GM19468 (cell line): ENCODE results near the gene PNMA6E.

Experiments used
- ATAC-seq: cut with Tn5 transposase; IDR thresholded peaks from one replicate; pipeline ENCODE4 v1.9.1; 2021; ENCODE audit warnings: mild to moderate bottlenecking, moderate library complexity, moderate number of reproducible peaks; ENCODE audit not compliant: unreplicated experiment; ENCODE audit errors: extremely low read depth

PNMA6E gene

DNA sequence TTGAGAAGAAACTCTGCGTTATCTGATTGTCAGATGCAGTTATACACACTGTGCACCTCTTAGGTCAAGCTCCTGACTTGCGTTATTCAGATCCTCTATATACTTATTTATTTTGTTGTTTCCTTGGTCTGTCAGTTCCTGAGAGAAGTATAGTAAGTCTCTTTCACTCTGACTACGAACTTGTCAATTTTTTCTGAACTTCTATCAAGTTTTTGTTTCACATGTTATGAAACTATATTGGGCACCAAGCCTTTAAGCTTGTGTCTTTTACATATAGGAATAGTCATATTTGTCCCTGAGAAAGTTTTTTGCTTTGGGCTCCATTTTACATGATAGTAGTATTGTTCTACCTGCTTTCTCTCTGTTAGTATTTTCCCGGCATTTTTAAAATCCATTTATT, 35.5 kb downstream of the PNMA6E start:
- no peak for ATAC-seq

GRCh38 chrX:153361781-153362397, 39.3 kb downstream of the PNMA6E start:
- no peak for ATAC-seq

DNA sequence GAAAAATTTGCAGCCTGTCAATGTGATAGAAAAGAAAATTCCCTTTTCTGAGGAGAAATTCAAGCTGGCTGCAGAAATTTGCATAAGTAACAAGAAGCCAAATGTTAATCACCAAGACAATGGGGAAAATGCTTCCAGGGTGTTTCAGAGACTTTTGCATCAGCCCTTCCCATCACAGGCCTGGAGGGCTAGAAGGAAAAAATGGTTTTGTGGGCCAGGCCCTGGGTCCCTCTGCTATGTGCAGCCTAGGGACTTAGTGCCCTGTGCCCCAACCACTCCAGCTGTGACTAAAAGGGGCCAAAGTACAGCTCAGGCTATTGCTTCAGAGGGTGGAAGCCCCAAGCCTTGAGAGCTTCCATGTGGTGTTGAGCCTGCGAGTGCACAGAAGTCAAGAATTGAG, 43.3 kb downstream of the PNMA6E start:
- no peak for ATAC-seq

DNA sequence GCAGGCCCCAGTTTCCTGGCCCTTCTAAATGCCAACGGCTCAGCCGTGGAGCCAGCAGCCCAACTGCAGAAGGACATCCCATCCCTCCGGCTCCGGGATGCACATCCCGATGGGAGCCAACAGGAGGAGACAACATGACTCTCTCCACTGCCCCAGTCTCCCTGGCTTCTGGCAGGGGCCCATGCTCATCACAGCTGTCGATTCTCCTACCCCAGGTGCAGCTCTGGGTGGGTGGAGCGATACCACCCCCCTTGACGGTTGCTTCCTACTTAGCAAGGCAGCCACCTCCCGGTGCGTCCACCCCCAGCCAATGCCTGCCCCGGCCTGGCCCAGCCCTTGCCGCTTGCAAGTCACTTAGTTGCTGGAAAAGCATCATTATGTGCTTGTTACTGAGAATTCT, 47.7 kb downstream of the PNMA6E start:
- ATAC-seq = no peak

DNA sequence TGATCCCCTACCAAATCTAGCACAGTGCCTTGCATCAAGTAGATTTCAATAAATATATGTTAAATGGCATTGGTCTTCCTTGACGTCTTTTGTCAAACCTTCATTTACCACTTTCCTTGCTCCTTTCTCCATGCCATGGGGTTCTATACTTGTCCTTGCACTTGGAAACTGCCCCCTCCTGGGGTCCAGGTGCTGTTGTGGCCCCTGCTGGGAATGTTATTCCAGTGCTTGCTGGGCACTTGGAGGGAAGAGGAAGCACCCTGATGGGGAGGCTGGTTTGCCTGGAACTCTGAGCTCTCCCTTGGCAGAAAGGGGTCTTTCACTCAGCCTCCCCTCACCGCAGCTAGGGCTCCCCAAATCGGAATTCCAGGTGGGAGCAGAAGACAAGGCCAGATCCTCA, 48.3 kb downstream of the PNMA6E start:
- ATAC-seq = no peak

- ATAC-seq = no peak
Observed at GRCh38 chrX:153351981-153352380, 49.2 kb downstream of the PNMA6E start.

DNA sequence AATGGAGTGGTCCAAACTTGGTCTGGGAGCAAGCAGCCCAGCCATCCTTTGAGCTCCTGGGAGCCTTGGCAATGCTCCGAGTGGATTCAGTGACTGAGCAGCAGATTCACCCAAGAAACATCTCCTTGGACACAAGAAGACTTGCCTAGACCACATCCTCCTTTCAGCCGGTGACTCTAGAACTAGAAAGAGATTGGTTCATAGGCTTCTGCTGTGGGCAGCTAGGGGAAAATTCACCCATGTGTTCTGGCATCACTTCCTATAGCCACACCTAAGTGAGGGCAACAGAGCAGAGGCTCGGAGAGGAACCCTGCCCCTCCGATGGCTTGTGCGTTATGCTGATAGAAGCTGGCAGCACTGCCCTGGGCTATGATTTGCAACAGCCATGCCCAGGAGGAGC, 51.2 kb downstream of the PNMA6E start:
- ATAC-seq = no peak

DNA sequence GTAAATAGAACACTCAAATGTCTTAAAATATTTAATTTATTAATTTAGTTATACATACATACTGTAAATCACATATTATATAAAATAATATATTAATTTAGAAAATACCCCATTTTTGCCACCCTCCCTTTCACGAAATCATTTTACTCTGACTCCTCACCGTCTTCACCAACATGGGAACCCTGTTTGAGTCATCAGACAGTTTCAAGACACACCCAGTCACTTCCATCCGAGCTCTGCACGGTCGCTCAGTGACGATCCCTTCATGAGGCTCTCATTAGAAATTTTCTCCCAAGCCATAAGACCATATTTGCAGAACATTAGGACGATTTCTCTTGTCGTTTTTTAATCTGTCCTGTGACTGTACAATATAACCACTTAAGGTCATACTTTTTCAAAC, 52.7 kb downstream of the PNMA6E start:
- ATAC-seq = no peak

- ATAC-seq = no peak
Observed at GRCh38 chrX:153347530-153347929, 53.6 kb downstream of the PNMA6E start.
